ENCODE data around the gene FGD2. TPM values are rescaled to one million over a fixed set of nuclear protein-coding genes. Genes with fewer than 3 reads are reported as not detected.
A peak's percentile ranks its signal among the peaks of the same experiment; 100 is the strongest.

Gene FGD2
- total and polyA plus RNA-seq, 10 of the 15 experiments (the other 5 are each of a cell fraction or from before 2014, with no cell fraction given): 5.2 to 88.1 (median 33.2) TPM

DNA sequence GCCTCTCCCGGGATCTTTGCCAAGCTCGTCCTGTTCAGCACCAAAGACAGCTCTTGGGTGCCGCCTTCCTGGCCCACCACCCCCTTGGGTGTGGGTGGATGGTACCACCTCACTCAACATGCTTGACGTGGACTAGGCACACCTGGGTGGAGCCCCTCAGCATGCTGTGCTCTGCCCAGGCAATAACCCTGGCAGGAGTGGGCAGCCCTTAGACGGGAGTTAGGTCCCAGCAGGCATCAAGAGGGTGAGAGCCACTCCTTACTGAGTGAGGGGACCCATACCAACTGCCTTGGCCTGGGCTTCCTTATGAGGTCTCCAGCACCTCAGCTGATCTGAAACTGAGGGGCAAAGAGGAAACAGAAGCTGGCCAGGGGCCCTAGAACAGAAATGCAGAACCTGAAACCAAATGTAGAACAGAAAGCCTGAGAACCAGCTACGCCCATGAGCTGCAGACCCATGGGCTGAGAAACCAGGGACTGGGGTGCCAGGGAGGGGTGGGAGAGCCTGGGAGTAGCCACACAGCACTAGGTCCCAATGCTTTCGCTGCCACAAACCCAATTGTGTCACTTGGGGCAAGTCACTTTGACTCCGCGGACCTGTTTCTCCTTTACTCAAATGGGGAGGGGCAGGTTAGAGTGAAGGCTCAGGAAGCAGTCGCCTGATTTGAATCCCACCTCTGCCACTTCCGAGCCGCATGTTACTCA, 2.0 kb downstream of the FGD2 start (continued):
- TF ChIP-seq E2F4 (IDR thresholded peaks at IDR 0.05; ENCODE audit: low read depth, low read length) (no peak), EP300 (IDR thresholded peaks at IDR 0.05; ENCODE audit: borderline replicate concordance in 1 of 2, control insufficient read depth in 1 of 2, low read depth in 2 of 2, low read length in 2 of 2) (no peak)

DNA sequence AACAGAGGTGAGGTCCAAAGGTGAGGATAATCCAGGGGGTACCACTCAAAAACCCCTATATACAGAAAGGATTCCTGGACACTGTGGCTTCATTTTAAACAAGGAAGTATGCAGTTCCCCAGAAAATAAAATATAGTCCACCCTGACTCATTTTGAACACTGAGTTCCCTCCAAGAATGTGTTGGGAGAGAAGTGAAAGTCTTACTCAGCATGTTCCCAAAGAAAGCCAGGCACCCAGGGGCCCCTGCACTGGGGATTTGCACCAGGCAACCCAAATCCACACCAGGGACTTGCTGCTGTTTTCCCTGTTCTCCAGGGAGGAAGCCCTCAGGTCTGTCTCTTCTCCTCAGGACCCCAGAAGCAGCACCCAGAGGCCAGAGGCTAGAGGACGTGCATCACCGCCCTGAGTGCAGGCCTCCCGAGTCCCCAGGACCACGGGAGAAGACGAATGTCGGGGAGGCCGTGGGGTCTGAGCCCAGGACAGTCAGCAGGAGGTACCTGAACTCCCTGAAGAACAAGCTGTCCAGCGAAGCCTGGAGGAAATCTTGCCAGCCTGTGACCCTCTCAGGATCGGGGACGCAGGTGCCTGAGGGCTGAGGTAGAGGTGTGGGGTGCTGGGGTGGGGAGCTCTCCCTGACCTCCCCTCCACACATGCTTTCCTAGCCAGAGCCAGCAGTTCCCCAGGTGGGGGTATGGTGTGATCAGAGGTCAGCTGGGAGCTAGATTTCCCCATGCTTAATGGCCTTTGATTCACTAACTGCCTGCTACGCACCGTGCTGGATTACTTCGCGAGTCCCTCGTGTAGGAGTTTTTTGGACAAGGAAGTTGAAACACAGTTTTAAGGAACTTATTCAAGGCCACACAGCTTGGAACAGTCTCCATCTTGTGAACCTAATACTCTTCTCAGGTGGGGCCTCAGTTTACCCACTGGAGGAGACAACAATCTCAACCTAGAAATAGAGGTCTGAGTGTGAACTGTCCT, 3.3 kb downstream of the FGD2 start:
- intact Hi-C loops (cut with micrococcal nuclease; ENCODE audit: unreplicated experiment) (no loop called here), in situ Hi-C loops (cut with MboI) (no loop called here)
- Histone ChIP-seq H3K27me3 (replicated peaks in 1 of 2; ENCODE audit: control insufficient read depth in 2 of 2, insufficient read depth in 2 of 2, low read length in 1 of 2) (no peaks in the 10 kb centered on the region), H4K20me1 (ENCODE audit: control insufficient read depth, insufficient read depth) (no peaks in the 10 kb centered on the region), H3K79me2 (ENCODE audit: control insufficient read depth, insufficient read depth, low read length) (peaks cover 40% of the 10 kb centered on the region), H3K4me1 (ENCODE audit: control insufficient read depth, insufficient read depth, low read length) (peaks cover 37% of the 10 kb centered on the region), H3K9ac (ENCODE audit: control insufficient read depth, insufficient read depth, low read length) (no peak overlapping the region), H2AFZ (ENCODE audit: control insufficient read depth, low read depth, low read length) (no peak overlapping the region), H3K27ac (ENCODE audit: control insufficient read depth, insufficient read depth) (peak overlapping the region; percentile 88; the same call in 1 of the 2 replicates), H3K9me3 (replicated peaks; ENCODE audit: control insufficient read depth, insufficient read depth, low read length) (no peaks in the 10 kb centered on the region), H3K36me3 (ENCODE audit: control insufficient read depth in 2 of 2, insufficient read depth in 2 of 2, low read length in 1 of 2) (peaks cover 12% of the 10 kb centered on the region in 2 experiments; a peak in 3 of 4 replicates), H3K4me2 (ENCODE audit: control insufficient read depth, insufficient read depth) (peak overlapping the region; percentile 95), H3K4me3 (peak overlapping the region; percentile 81; the same call in 1 of the 2 replicates)
- ChIA-PET POLR2A (interaction anchor here (0.8 kb wide), 1 partner anchor 23 kb away, joined by 3 read pairs; the partner anchor contains the start of gene MTCH1), CTCF (interaction anchor here (1.1 to 7.6 kb wide), 2 partner anchors 10 to 53 kb away, joined by 3 to 109 read pairs; no protein-coding TSS in a partner anchor), RAD21 (ENCODE audit: unreplicated experiment) (interaction anchor here (0.6 to 1.1 kb wide), 3 partner anchors 9 to 573 kb away, joined by 3 to 4 read pairs (median 4); no protein-coding TSS in a partner anchor), SMC1A (ENCODE audit: uncharacterized antibody, unreplicated experiment) (interaction anchor here (0.7 to 4.8 kb wide), 2 partner anchors 9 to 56 kb away, joined by 3 to 58 read pairs; no protein-coding TSS in a partner anchor)
- no peak for DNase-seq (ENCODE audit: low read depth, low spot score)
- no peak for FAIRE-seq
- WGBS (ENCODE audit: insufficient coverage, insufficient replicate concordance, low lambda C conversion rate, missing lambda C conversion rate): 93% methylated on average over 15 of the region's 15 CpGs
- TF ChIP-seq KAT2A (conservative IDR thresholded peaks at IDR 0.05; ENCODE audit: control insufficient read depth, low read depth, low read length): no peak
- no peak for TF ChIP-seq FOXM1 (IDR thresholded peaks at IDR 0.05; ENCODE audit: low read depth, low read length)
- no peak for TF ChIP-seq SREBF1 (IDR thresholded peaks at IDR 0.05; ENCODE audit: low read length)
- TF ChIP-seq E2F4 (IDR thresholded peaks at IDR 0.05; ENCODE audit: low read depth, low read length): no peak
- TF ChIP-seq HDAC6 (IDR thresholded peaks at IDR 0.05; ENCODE audit: unreplicated experiment): no peak
- TF ChIP-seq, protein P1, sequence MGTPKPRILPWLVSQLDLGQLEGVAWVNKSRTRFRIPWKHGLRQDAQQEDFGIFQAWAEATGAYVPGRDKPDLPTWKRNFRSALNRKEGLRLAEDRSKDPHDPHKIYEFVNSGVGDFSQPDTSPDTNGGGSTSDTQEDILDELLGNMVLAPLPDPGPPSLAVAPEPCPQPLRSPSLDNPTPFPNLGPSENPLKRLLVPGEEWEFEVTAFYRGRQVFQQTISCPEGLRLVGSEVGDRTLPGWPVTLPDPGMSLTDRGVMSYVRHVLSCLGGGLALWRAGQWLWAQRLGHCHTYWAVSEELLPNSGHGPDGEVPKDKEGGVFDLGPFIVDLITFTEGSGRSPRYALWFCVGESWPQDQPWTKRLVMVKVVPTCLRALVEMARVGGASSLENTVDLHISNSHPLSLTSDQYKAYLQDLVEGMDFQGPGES (IDR thresholded peaks at IDR 0.05): no peak
- no peak for TF ChIP-seq IKZF1 (conservative IDR thresholded peaks at IDR 0.05)
- no TSS peak for BruUV-seq (replicated peaks)
- no peak for ATAC-seq
